HCT116 (cell line): ENCODE measurements around the gene TGOLN2. TPM values are rescaled to one million over a fixed set of nuclear protein-coding genes. Genes with fewer than 3 reads are reported as not detected.

Experiments
- ATAC-seq: fragments of 200-7000 bp; cut with Tn5 transposase; 2 replicates; pipeline ENCODE4 v1.9.1; 2020; ENCODE audit warnings: mild to moderate bottlenecking, moderate library complexity
- BruUV-seq: library from RNA; stranded (reverse); fragments of 400-500 nt; replicated peaks from 2 replicates; lab custom pipeline; 2021; lab: Mats Ljungman, UMichigan
- CTCF ChIA-PET: fragments of 300-600 bp; sonication (Branson Sonifier 250); formaldehyde crosslinking; loops from one replicate; lab custom pipeline; 2021; ENCODE audit warnings: antibody characterized with exemption; lab: Charles Lee
- POLR2A ChIA-PET: fragments of 300-600, 350-600 bp; sonication (Branson Sonifier 250); formaldehyde crosslinking; loops from one replicate; lab custom pipeline; 2021; ENCODE audit warnings: antibody characterized with exemption; lab: Charles Lee
- RAD21 ChIA-PET, 2 experiments: fragments of 300-600 bp; sonication (Branson Sonifier 250); formaldehyde crosslinking; loops; one replicate each; lab custom pipeline; 2023; ENCODE audit warnings: low total read pairs in 2 of 2; ENCODE audit not compliant: uncharacterized antibody in 2 of 2, unreplicated experiment in 2 of 2, low non-redundant PET in 1 of 2; lab: Charles Lee
- DNase-seq: peaks from one replicate; pipeline ENCODE4 v3.0.0-alpha.2; 2010; ENCODE audit warnings: low read depth, low spot score
- H2AFZ ChIP-seq: fragments of 200-600 bp; shearing (Covaris generic), sonication (generic); 2 replicates; pipeline ENCODE4 v1.6.1; 2017; ENCODE audit warnings: low read depth, mixed run types, mixed read lengths, antibody characterized with exemption, low read length; ENCODE audit not compliant: poor library complexity, severe bottlenecking
- H3K27ac ChIP-seq: 2 replicates; pipeline ENCODE4 v1.5.1; 2012; ENCODE audit warnings: low read depth, low read length
- H3K27me3 ChIP-seq: fragments of 200-600 bp; sonication (generic); 2 replicates; pipeline ENCODE4 v1.6.1; 2016; ENCODE audit warnings: mixed run types, low read length, mixed read lengths; ENCODE audit not compliant: insufficient read depth
- H3K36me3 ChIP-seq, 2 experiments: fragments of 200-500 bp in 1 of 2; fragments of 200-600 bp in 1 of 2; sonication (Bioruptor generic) in 1 of 2; sonication (generic) in 1 of 2; 2 replicates each; pipeline versions ENCODE4 v1.5.1 to v1.6.1; 2014 to 2016; ENCODE audit warnings: low read length in 2 of 2, inconsistent platforms in 1 of 2, mixed read lengths in 1 of 2, mixed run types in 1 of 2; ENCODE audit not compliant: insufficient read depth in 2 of 2, control insufficient read depth in 1 of 2
- H3K4me1 ChIP-seq, 2 experiments: fragments of 200-600 bp in 1 of 2; sonication (generic) in 1 of 2; 2 replicates each; pipeline versions ENCODE4 v1.5.1 to v1.6.1; 2012 to 2017; ENCODE audit warnings: low read length in 2 of 2, inconsistent platforms in 1 of 2, mild to moderate bottlenecking in 1 of 2, mixed read lengths in 1 of 2, mixed run types in 1 of 2, moderate library complexity in 1 of 2; ENCODE audit not compliant: insufficient read depth in 2 of 2, control insufficient read depth in 1 of 2
- H3K4me2 ChIP-seq: fragments of 200-600 bp; sonication (generic); 2 replicates; pipeline ENCODE4 v1.6.1; 2017; ENCODE audit warnings: mixed run types, low read length, mixed read lengths
- H3K4me3 ChIP-seq, 2 experiments: fragments of 200-600 bp in 1 of 2; sonication (generic) in 1 of 2; replicated peaks in 1 of 2; 2 replicates each; pipeline ENCODE4 v1.5.1; 2011 to 2016; ENCODE audit warnings: low read length in 2 of 2, control low read depth in 1 of 2, low read depth in 1 of 2, mild to moderate bottlenecking in 1 of 2, mixed read lengths in 1 of 2, mixed run types in 1 of 2
- H3K79me2 ChIP-seq: fragments of 200-600 bp; sonication (generic); 2 replicates; pipeline ENCODE4 v1.6.1; 2017; ENCODE audit warnings: mild to moderate bottlenecking, mixed run types, low read length, moderate library complexity, mixed read lengths; ENCODE audit not compliant: insufficient read depth
- H3K9ac ChIP-seq: fragments of 200-600 bp; sonication (generic); 2 replicates; pipeline ENCODE4 v1.6.1; 2016; ENCODE audit warnings: low read length, mixed read lengths
- H3K9me2 ChIP-seq: fragments of 200-600 bp; sonication (generic), shearing (Covaris generic); 2 replicates; pipeline ENCODE4 v1.6.1; 2017; ENCODE audit warnings: mixed run types, mild to moderate bottlenecking, moderate library complexity; ENCODE audit not compliant: insufficient read depth
- H3K9me3 ChIP-seq, 2 experiments: fragments of 200-500 bp in 1 of 2; fragments of 200-600 bp in 1 of 2; sonication (Bioruptor generic) in 1 of 2; sonication (generic) in 1 of 2; 2 replicates each; pipeline ENCODE4 v1.6.1; 2014 to 2017; ENCODE audit warnings: low read length in 2 of 2, mixed read lengths in 2 of 2, inconsistent platforms in 1 of 2, low read depth in 1 of 2, mild to moderate bottlenecking in 1 of 2, mixed run types in 1 of 2, moderate library complexity in 1 of 2; ENCODE audit not compliant: control insufficient read depth in 1 of 2, insufficient read depth in 1 of 2
- H4K20me1 ChIP-seq: fragments of 200-600 bp; sonication (generic), shearing (Covaris generic); 2 replicates; pipeline ENCODE4 v1.6.1; 2017; ENCODE audit warnings: mixed run types, mild to moderate bottlenecking, moderate library complexity; ENCODE audit not compliant: insufficient read depth
- EGR1 ChIP-seq: IDR thresholded peaks from 2 replicates; pipeline ENCODE4 v1.6.1; 2012; ENCODE audit warnings: low read depth
- ELF1 ChIP-seq: IDR thresholded peaks from 2 replicates; pipeline ENCODE4 v1.6.1; 2012; ENCODE audit warnings: low read depth, borderline replicate concordance
- EZH2 ChIP-seq: fragments of 200-600 bp; sonication (generic); IDR thresholded peaks from 2 replicates; pipeline ENCODE4 v1.6.1; 2017; ENCODE audit warnings: antibody characterized with exemption, mixed run types
- JUND ChIP-seq: IDR thresholded peaks from 2 replicates; pipeline ENCODE4 v1.6.1; 2012
- SIN3A ChIP-seq: IDR thresholded peaks from 2 replicates; pipeline ENCODE4 v1.6.1; 2012; ENCODE audit warnings: low read depth
- SRF ChIP-seq: IDR thresholded peaks from 2 replicates; pipeline ENCODE4 v1.6.1; 2012; ENCODE audit warnings: low read depth
- TCF7L2 ChIP-seq: IDR thresholded peaks from 2 replicates; pipeline ENCODE4 v1.7.0; 2011; ENCODE audit warnings: borderline replicate concordance, inconsistent platforms; ENCODE audit not compliant: insufficient read depth, insufficient read length; ENCODE audit errors: extremely low read depth
- YY1 ChIP-seq: IDR thresholded peaks from 2 replicates; pipeline ENCODE4 v1.6.1; 2011; ENCODE audit warnings: low read length, low read depth, moderate library complexity, mild to moderate bottlenecking; ENCODE audit not compliant: insufficient replicate concordance; ENCODE audit errors: extremely low read depth
- ZBTB33 ChIP-seq: IDR thresholded peaks from 2 replicates; pipeline ENCODE4 v1.6.1; 2011; ENCODE audit warnings: mild to moderate bottlenecking, low read length, moderate library complexity; ENCODE audit not compliant: insufficient replicate concordance; ENCODE audit errors: extremely low read depth
- ZNF274 ChIP-seq: fragments of 200-500 bp; sonication (Bioruptor generic); IDR thresholded peaks from 2 replicates; pipeline ENCODE4 v1.6.1; 2014; ENCODE audit warnings: mild to moderate bottlenecking, low read depth, low read length, inconsistent platforms
- intact Hi-C: fragments of 100-400 bp; cut with micrococcal nuclease; formaldehyde crosslinking; loops from 2 replicates; pipeline ENCODE4 v1.10.0; 2022
- total RNA-seq: library from RNA; stranded (reverse); gene quantifications from one replicate; pipeline ENCODE4 v1.2.1, GENCODE V29; 2021; ENCODE audit not compliant: unreplicated experiment
- TF ChIP-seq, protein P1 (sequence below): IDR thresholded peaks from 2 replicates; pipeline ENCODE4 v1.6.1; 2012
- TF ChIP-seq, protein P2 (sequence below): IDR thresholded peaks from 2 replicates; pipeline ENCODE4 v1.6.1; 2012; ENCODE audit warnings: low read depth
- TF ChIP-seq, protein P3 (sequence below): IDR thresholded peaks from 2 replicates; pipeline ENCODE4 v1.6.1; 2012

Gene TGOLN2
- total RNA-seq, 1 experiment from 2014 or later = 43.2 TPM

DNA sequence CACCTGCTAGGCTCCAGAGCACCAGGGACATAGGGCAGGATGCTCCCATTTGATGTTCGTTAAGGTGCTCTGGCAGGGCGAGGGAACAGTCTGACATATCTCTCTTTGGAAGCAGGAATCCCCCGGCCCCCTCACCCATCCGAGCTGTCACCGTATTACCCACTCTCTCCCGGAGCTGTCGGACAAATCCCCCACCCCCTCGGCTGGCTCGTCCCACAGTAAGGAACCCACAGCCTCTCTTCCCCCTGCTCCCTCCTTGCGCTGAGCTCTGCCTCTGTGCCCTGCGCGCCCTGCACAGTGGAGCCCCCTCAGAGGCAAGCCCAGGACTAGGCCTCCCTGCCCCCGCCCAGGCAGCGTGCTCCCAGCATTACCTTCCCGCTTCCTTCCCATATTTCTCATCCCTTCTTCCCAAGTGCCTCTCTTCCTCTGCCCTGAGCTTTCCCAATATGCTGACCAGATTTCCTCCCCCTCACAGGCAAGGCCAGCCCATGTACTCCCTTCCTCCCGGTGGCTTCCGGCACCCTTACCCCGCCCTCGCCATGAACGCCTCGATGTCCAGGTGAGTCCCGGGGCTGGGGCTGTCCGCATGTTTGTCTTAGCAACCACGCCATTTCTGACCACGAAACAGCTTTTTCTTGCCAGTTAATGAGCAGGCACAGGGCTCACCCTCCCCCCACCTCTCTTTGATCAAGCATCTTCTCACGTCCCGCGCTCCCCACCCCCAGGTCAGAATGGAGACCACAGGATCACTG lies 23.8 kb downstream of the TGOLN2 start:
- Histone ChIP-seq H3K4me3 (no peak overlapping the region), H3K36me3 (no peaks in the 10 kb centered on the region), H3K4me1 (peaks cover 0 to 6% of the 10 kb centered on the region in 2 experiments; a peak in 2 of 4 replicates), H2AFZ (no peak overlapping the region), H3K9ac (no peak overlapping the region), H3K4me2 (no peak overlapping the region), H3K27me3 (no peaks in the 10 kb centered on the region), H3K9me3 (no peaks in the 10 kb centered on the region), H4K20me1 (no peaks in the 10 kb centered on the region), H3K9me2 (no peaks in the 10 kb centered on the region), H3K27ac (no peak overlapping the region)
- RAD21 ChIA-PET = no interaction called here
- POLR2A ChIA-PET = interaction anchor here (0.5 kb wide), 1 partner anchor 9 kb away, joined by 3 read pairs; no protein-coding TSS in a partner anchor
- intact Hi-C loops = no loop called here
- DNase-seq = no peak
- no TSS peak for BruUV-seq
- TF ChIP-seq YY1 (no peak), EGR1 (no peak), EZH2 (no peak), ZBTB33 (no peak), TCF7L2 (no peak), SIN3A (no peak), ZNF274 (no peak), ELF1 (no peak), JUND (no peak), SRF (no peak)
- TF ChIP-seq, protein P1, sequence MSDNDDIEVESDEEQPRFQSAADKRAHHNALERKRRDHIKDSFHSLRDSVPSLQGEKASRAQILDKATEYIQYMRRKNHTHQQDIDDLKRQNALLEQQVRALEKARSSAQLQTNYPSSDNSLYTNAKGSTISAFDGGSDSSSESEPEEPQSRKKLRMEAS = no peak
- TF ChIP-seq, protein P2, sequence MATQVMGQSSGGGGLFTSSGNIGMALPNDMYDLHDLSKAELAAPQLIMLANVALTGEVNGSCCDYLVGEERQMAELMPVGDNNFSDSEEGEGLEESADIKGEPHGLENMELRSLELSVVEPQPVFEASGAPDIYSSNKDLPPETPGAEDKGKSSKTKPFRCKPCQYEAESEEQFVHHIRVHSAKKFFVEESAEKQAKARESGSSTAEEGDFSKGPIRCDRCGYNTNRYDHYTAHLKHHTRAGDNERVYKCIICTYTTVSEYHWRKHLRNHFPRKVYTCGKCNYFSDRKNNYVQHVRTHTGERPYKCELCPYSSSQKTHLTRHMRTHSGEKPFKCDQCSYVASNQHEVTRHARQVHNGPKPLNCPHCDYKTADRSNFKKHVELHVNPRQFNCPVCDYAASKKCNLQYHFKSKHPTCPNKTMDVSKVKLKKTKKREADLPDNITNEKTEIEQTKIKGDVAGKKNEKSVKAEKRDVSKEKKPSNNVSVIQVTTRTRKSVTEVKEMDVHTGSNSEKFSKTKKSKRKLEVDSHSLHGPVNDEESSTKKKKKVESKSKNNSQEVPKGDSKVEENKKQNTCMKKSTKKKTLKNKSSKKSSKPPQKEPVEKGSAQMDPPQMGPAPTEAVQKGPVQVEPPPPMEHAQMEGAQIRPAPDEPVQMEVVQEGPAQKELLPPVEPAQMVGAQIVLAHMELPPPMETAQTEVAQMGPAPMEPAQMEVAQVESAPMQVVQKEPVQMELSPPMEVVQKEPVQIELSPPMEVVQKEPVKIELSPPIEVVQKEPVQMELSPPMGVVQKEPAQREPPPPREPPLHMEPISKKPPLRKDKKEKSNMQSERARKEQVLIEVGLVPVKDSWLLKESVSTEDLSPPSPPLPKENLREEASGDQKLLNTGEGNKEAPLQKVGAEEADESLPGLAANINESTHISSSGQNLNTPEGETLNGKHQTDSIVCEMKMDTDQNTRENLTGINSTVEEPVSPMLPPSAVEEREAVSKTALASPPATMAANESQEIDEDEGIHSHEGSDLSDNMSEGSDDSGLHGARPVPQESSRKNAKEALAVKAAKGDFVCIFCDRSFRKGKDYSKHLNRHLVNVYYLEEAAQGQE = no peak
- TF ChIP-seq, protein P3, sequence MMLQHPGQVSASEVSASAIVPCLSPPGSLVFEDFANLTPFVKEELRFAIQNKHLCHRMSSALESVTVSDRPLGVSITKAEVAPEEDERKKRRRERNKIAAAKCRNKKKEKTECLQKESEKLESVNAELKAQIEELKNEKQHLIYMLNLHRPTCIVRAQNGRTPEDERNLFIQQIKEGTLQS = no peak
- TF ChIP-seq, all 23 proteins: peak for 0
- CTCF ChIA-PET = interaction anchor here (0.5 kb wide), 1 partner anchor 286 kb away, joined by 3 read pairs; no protein-coding TSS in a partner anchor
- no peaks in the 10 kb centered on the region for H3K79me2 ChIP-seq
- ATAC-seq = no peak
